Epithelial cell of esophagus (primary cell): Measurements from ENCODE around the gene ATOH7.

Experiments
- DNase-seq: peaks from one replicate; pipeline ENCODE4 v3.0.0; 2010; ENCODE audit warnings: low read depth
- H3K4me3 ChIP-seq: 2 replicates; pipeline ENCODE4 v1.5.1; 2011; ENCODE audit warnings: mild to moderate bottlenecking, low read length, control low read depth
- TF ChIP-seq, protein P1 (sequence below): IDR thresholded peaks from 2 replicates; pipeline ENCODE4 v1.5.1; 2011; ENCODE audit warnings: low read depth, mild to moderate bottlenecking, low read length, control low read depth, inconsistent platforms; ENCODE audit not compliant: insufficient read depth; ENCODE audit errors: missing control alignments

The ATOH7 gene

GRCh38 chr10:68223535-68224165, 8.3 kb downstream of the ATOH7 start:
- DNase-seq = no peak
- H3K4me3 ChIP-seq = no peak overlapping the region
- TF ChIP-seq, protein P1, sequence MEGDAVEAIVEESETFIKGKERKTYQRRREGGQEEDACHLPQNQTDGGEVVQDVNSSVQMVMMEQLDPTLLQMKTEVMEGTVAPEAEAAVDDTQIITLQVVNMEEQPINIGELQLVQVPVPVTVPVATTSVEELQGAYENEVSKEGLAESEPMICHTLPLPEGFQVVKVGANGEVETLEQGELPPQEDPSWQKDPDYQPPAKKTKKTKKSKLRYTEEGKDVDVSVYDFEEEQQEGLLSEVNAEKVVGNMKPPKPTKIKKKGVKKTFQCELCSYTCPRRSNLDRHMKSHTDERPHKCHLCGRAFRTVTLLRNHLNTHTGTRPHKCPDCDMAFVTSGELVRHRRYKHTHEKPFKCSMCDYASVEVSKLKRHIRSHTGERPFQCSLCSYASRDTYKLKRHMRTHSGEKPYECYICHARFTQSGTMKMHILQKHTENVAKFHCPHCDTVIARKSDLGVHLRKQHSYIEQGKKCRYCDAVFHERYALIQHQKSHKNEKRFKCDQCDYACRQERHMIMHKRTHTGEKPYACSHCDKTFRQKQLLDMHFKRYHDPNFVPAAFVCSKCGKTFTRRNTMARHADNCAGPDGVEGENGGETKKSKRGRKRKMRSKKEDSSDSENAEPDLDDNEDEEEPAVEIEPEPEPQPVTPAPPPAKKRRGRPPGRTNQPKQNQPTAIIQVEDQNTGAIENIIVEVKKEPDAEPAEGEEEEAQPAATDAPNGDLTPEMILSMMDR = peak; percentile 20

- peak; percentile 37 for DNase-seq
- TF ChIP-seq, protein P1 = no peak
- H3K4me3 ChIP-seq = no peak overlapping the region
Measured at GRCh38 chr10:68222391-68222790, 9.5 kb downstream of the ATOH7 start.

DNA sequence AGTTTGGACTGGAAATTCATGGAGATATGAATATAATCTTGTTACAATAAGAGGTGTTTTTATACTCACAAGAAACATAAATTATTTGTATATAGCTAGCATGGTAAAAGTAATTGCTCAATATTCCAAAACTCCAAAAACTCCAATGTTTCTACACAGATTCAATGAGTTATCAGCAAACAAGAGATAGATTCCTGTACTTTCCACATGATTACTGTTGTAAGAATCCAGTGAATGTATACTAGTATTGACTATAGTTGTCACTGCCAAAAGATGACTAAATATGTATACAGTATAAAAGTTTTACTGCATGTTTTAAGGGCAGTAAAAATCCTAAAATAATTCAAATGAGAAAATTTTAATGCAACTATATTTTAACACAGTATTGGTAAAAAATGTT, 10.7 kb downstream of the ATOH7 start:
- no peak for DNase-seq
- TF ChIP-seq, protein P1 = no peak
- H3K4me3 ChIP-seq = no peak overlapping the region

DNA sequence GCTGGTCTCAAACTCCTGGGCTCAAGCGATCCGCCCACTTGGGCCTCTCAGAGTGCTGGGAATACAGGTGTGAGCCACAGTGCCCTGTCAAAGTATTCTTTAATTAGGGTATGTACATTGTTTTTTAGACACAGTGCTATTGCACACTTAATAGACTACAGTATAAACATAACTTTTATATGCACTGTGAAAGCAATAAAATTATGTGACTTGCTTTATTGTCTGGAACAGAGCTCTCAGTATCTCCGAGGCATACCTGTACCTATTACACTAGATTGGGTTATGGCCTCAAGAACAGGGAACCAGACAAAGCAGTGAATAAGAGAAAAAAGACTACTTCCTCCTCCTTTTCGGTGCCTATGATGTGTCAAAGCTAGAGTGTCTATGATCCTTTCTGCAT, 13.1 kb downstream of the ATOH7 start:
- no peak overlapping the region for H3K4me3 ChIP-seq

DNA sequence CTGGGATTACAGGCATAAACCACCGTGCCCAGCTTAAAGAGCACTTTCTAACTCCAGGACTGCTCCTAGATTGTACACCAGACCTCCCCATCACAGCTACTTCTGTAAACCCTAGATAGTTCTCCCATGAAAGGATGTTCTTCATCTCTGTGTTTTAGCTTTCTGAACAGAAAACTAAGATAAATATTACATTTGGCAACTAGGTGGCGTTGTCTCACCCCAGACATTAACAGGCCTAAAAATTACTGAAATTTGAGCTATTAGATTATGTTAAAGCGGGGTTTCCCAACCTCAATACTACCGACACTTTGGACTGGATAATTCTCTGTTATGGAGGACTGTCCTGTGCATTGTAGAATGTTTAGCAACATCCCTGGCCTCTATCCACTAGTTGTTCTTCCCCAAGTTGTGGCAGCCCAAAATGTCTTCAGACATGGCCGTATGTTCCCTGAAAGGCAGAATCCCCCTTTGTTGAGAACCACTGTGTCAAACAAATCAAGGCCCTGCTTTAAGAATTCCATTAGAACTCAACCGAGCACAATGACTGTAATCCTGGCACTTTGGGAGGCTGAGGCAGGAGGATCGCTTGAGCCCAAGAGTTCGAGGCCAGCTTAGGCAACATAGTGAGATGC, 19.1 kb downstream of the ATOH7 start:
- TF ChIP-seq, protein P1 = peak; percentile 57
- H3K4me3 ChIP-seq = no peak overlapping the region
- peak; percentile 35 for DNase-seq

More for the DNA sequence above, 13.1 kb downstream of the ATOH7 start:
- DNase-seq = no peak
- TF ChIP-seq, protein P1 = no peak

DNA sequence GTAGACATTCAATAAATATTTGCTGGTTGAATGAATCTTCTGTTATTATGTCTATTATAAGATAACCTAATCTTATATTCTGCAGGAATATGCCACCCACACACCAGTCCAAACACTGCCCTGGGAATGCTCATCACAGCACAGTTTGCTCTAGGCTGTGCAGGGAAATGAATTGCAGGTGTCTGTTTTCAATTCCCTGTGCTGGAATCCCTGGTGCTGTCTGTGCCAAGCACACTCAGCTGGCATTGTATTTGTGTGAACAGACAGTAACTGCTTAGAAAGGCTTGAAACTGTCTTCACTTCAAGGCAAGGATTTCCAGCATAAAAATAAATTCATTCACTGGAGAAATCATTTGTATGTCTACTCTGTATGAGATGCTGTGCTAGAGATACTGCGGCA, 20.2 kb downstream of the ATOH7 start:
- DNase-seq = no peak
- TF ChIP-seq, protein P1 = no peak
- no peak overlapping the region for H3K4me3 ChIP-seq
